Keratinocyte (primary cell): Measurements from ENCODE around the gene ASRGL1. TPM values are rescaled to one million over a fixed set of nuclear protein-coding genes. Genes with fewer than 3 reads are reported as not detected.

Experiments used
- DNase-seq: peaks from one replicate; pipeline ENCODE4 v3.0.0-alpha.2; 2011; ENCODE audit warnings: low read depth, missing footprints, low spot score
- FAIRE-seq: peaks from 2 replicates; lab custom pipeline; 2011; peaks lifted over from hg19 to GRCh38; lab: Jason Lieb, UNC
- H2AFZ ChIP-seq: 2 replicates; pipeline ENCODE4 v1.6.0; 2012; ENCODE audit warnings: low read length, control low read depth, inconsistent platforms; ENCODE audit not compliant: control insufficient read depth
- H3K27ac ChIP-seq: 2 replicates; pipeline ENCODE4 v1.5.1; 2011; ENCODE audit warnings: low read length; ENCODE audit not compliant: control insufficient read depth, insufficient read depth
- H3K27me3 ChIP-seq: 3 replicates; pipeline ENCODE4 v1.6.0; 2011; ENCODE audit warnings: low read length; ENCODE audit not compliant: control insufficient read depth, insufficient read depth; ENCODE audit errors: extremely low read depth
- H3K36me3 ChIP-seq, 2 experiments: 2 replicates in 1 of 2; 3 replicates in 1 of 2; pipeline ENCODE4 v1.5.1; 2011; ENCODE audit warnings: low read length in 2 of 2, mild to moderate bottlenecking in 1 of 2; ENCODE audit not compliant: control insufficient read depth in 2 of 2, insufficient read depth in 2 of 2; ENCODE audit errors: extremely low read depth in 1 of 2
- H3K4me1 ChIP-seq: 3 replicates; pipeline ENCODE4 v1.5.1; 2011; ENCODE audit warnings: low read length; ENCODE audit not compliant: control insufficient read depth, insufficient read depth; ENCODE audit errors: extremely low read depth
- H3K4me2 ChIP-seq: 3 replicates; pipeline ENCODE4 v1.6.0; 2011; ENCODE audit warnings: low read depth, low read length; ENCODE audit not compliant: control insufficient read depth, insufficient read depth; ENCODE audit errors: extremely low read depth
- H3K4me3 ChIP-seq, 3 experiments: fragments of 200-600 bp in 1 of 3; sonication (generic) in 1 of 3; 2 replicates in 2 of 3; 3 replicates in 1 of 3; pipeline ENCODE4 v1.5.1; 2011 to 2016; ENCODE audit warnings: low read length in 3 of 3, mild to moderate bottlenecking in 3 of 3, control low read depth in 2 of 3, inconsistent platforms in 1 of 3, low read depth in 1 of 3, mixed read lengths in 1 of 3, mixed run types in 1 of 3, moderate library complexity in 1 of 3; ENCODE audit not compliant: control insufficient read depth in 2 of 3, insufficient read depth in 2 of 3; ENCODE audit errors: extremely low read depth in 1 of 3
- H3K79me2 ChIP-seq: 2 replicates; pipeline ENCODE4 v1.6.0; 2012; ENCODE audit warnings: low read length; ENCODE audit not compliant: control insufficient read depth, insufficient read depth
- H3K9ac ChIP-seq: 3 replicates; pipeline ENCODE4 v1.6.0; 2011; ENCODE audit warnings: low read length; ENCODE audit not compliant: control insufficient read depth, insufficient read depth; ENCODE audit errors: extremely low read depth
- H3K9me1 ChIP-seq: 3 replicates; pipeline ENCODE4 v1.6.0; 2011; ENCODE audit warnings: low read length; ENCODE audit not compliant: control insufficient read depth, insufficient read depth; ENCODE audit errors: extremely low read depth
- H3K9me3 ChIP-seq: 2 replicates; pipeline ENCODE4 v1.5.1; 2012; ENCODE audit warnings: low read depth, low read length; ENCODE audit not compliant: control insufficient read depth
- H4K20me1 ChIP-seq: 3 replicates; pipeline ENCODE4 v1.6.0; 2011; ENCODE audit warnings: low read length; ENCODE audit not compliant: control insufficient read depth, insufficient read depth; ENCODE audit errors: extremely low read depth
- EZH2 ChIP-seq: IDR thresholded peaks from one replicate; pipeline ENCODE4 v1.6.1; 2012; ENCODE audit warnings: inconsistent platforms, mild to moderate bottlenecking, low read length, moderate library complexity
- dilution Hi-C: fragments of 300-500 bp; cut with MboI; formaldehyde crosslinking; loops from one replicate; pipeline ENCODE4 v1.7.0; 2020; ENCODE audit warnings: low sequenced_read_pairs; ENCODE audit not compliant: extremely low pct_ligation_motif_present
- polyA plus RNA-seq, 5 experiments: library from polyadenylated mRNA; depleted of rRNA in 3 of 5; stranded (reverse) in 3 of 5; stranded (forward) in 1 of 5; unstranded in 1 of 5; fragments of >200 nt; gene quantifications; 1 replicate in 1 of 5; 2 replicates in 3 of 5; 3 replicates in 1 of 5; pipeline versions ENCODE4 v1.2.1 to v1.2.3, GENCODE V29; 2011 to 2012; ENCODE audit warnings: missing spikeins in 2 of 5, low read depth in 1 of 5, low replicate concordance in 1 of 5
- TF ChIP-seq, protein P1 (sequence below), 3 experiments: IDR thresholded peaks in 1 of 3; conservative IDR thresholded peaks in 1 of 3; optimal IDR thresholded peaks in 1 of 3; 2 replicates in 2 of 3; 3 replicates in 1 of 3; pipeline versions ENCODE3 to v1.5.1; 2011; ENCODE audit warnings: low read length in 3 of 3, mild to moderate bottlenecking in 3 of 3, moderate library complexity in 2 of 3, control low read depth in 1 of 3, inconsistent platforms in 1 of 3; ENCODE audit not compliant: insufficient read depth in 2 of 3; ENCODE audit errors: extremely low read depth in 1 of 3

ASRGL1 gene
- polyA plus RNA-seq, 1 donor (not counting 4 experiments of a cell fraction or from before 2014, with no cell fraction given) = 0.05 TPM

DNA sequence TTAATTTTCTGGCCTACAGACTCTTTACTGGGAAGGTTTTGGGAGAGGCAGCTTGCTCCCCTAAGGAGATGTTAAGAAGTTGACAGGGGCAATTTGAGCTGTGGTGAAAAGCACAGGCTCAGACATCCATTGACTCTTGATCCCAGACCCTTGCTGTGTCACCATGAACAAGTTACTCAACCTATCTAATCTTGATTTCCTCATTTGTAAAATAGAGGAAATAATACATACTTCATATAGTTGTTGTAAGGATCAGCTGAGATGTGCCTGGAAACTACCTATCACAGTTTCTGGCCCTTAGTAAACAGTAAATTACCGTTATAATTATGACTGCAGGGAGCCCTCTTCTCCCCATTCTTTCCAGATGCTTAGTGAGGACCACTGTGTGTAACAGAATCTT lies 21.8 kb upstream of the ASRGL1 start:
- Histone ChIP-seq H3K79me2 (no peaks in the 10 kb centered on the region), H2AFZ (no peak overlapping the region), H3K27ac (no peak overlapping the region), H3K36me3 (no peaks in the 10 kb centered on the region), H3K9me1 (no peaks in the 10 kb centered on the region), H3K4me2 (no peak overlapping the region), H3K9me3 (no peaks in the 10 kb centered on the region), H3K9ac (no peak overlapping the region), H3K4me1 (no peaks in the 10 kb centered on the region), H4K20me1 (no peaks in the 10 kb centered on the region), H3K4me3 (no peak overlapping the region), H3K27me3 (peaks cover 3% of the 10 kb centered on the region)
- DNase-seq (no peak), FAIRE-seq (no peak)
- TF ChIP-seq, protein P1, sequence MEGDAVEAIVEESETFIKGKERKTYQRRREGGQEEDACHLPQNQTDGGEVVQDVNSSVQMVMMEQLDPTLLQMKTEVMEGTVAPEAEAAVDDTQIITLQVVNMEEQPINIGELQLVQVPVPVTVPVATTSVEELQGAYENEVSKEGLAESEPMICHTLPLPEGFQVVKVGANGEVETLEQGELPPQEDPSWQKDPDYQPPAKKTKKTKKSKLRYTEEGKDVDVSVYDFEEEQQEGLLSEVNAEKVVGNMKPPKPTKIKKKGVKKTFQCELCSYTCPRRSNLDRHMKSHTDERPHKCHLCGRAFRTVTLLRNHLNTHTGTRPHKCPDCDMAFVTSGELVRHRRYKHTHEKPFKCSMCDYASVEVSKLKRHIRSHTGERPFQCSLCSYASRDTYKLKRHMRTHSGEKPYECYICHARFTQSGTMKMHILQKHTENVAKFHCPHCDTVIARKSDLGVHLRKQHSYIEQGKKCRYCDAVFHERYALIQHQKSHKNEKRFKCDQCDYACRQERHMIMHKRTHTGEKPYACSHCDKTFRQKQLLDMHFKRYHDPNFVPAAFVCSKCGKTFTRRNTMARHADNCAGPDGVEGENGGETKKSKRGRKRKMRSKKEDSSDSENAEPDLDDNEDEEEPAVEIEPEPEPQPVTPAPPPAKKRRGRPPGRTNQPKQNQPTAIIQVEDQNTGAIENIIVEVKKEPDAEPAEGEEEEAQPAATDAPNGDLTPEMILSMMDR (optimal IDR thresholded peaks at IDR 0.05 in 1 of 3, IDR thresholded peaks at IDR 0.05 in 1 of 3, conservative IDR thresholded peaks at IDR 0.05 in 1 of 3; ENCODE audit: extremely low read depth in 1 of 3, insufficient read depth in 2 of 3, low read length in 3 of 3) = no peak
- TF ChIP-seq EZH2 = no peak
- dilution Hi-C loops = no loop called here

DNA sequence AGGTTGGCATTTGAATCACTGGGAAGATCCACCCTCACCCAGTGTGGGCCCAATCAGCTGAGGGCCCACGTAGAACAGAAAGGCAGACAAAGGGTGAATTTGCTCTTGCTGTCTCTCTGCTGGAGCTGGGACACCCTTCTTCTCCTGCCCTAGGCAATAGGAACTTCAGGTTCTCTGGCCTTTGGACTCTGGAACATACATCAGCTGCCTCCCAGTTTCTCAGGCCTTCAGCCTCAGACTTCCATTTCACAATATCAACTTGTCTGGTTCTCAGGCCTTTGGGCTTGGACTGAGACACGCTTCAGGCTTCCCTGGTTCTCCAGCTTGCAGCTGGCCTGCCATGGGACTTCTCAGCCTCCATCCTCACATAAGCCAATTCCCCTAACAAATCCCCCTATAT lies 14.7 kb upstream of the ASRGL1 start:
- DNase-seq (no peak), FAIRE-seq (no peak)
- H3K4me1 ChIP-seq = no peaks in the 10 kb centered on the region
- no peak overlapping the region for H2AFZ ChIP-seq
- H3K79me2 ChIP-seq = no peaks in the 10 kb centered on the region
- no peak overlapping the region for H3K4me2 ChIP-seq
- H3K27ac ChIP-seq = no peak overlapping the region
- H3K9me1 ChIP-seq = no peaks in the 10 kb centered on the region
- H3K27me3 ChIP-seq = no peaks in the 10 kb centered on the region
- no peak overlapping the region for H3K9ac ChIP-seq
- no peak overlapping the region for H3K4me3 ChIP-seq
- H3K9me3 ChIP-seq = no peaks in the 10 kb centered on the region
- dilution Hi-C loops = no loop called here
- H3K36me3 ChIP-seq = no peaks in the 10 kb centered on the region
- TF ChIP-seq, protein P1 (optimal IDR thresholded peaks at IDR 0.05 in 1 of 3, IDR thresholded peaks at IDR 0.05 in 1 of 3, conservative IDR thresholded peaks at IDR 0.05 in 1 of 3; ENCODE audit: extremely low read depth in 1 of 3, insufficient read depth in 2 of 3, low read length in 3 of 3) = no peak
- no peak for TF ChIP-seq EZH2
- no peaks in the 10 kb centered on the region for H4K20me1 ChIP-seq
